Stromal cell of bone marrow (primary cell): ENCODE results near the gene MIGA1.

Experiments
- DNase-seq: peaks from one replicate; pipeline ENCODE4 v3.0.0-alpha.2; 2012; ENCODE audit warnings: low read depth

MIGA1 gene

GRCh38 chr1:77847621-77848080 is 68.2 kb downstream of the MIGA1 start:
- DNase-seq: no peak

- no peak for DNase-seq
Observed at GRCh38 chr1:77850082-77850481, 70.6 kb downstream of the MIGA1 start.

- no peak for DNase-seq
Observed at GRCh38 chr1:77857552-77857951, 78.1 kb downstream of the MIGA1 start.

GRCh38 chr1:77858725-77859124 is 79.3 kb downstream of the MIGA1 start:
- no peak for DNase-seq

GRCh38 chr1:77859248-77859647 is 79.8 kb downstream of the MIGA1 start:
- no peak for DNase-seq

- DNase-seq: no peak
Observed at GRCh38 chr1:77866296-77866695, 86.8 kb downstream of the MIGA1 start.

- no peak for DNase-seq
Observed at GRCh38 chr1:77872645-77873044, 93.2 kb downstream of the MIGA1 start.

- DNase-seq: no peak
Observed at GRCh38 chr1:77873461-77873860, 94.0 kb downstream of the MIGA1 start.

GRCh38 chr1:77874804-77875445 is 95.5 kb downstream of the MIGA1 start:
- no peak for DNase-seq

- DNase-seq: no peak
Observed at GRCh38 chr1:77876884-77877283, 97.4 kb downstream of the MIGA1 start.

- no peak for DNase-seq
Observed at GRCh38 chr1:77881061-77881460, 101.6 kb downstream of the MIGA1 start.

GRCh38 chr1:77882411-77882810 is 103.0 kb downstream of the MIGA1 start:
- DNase-seq: no peak

- peak; percentile 65 for DNase-seq
Observed at GRCh38 chr1:77888081-77888780, 108.8 kb downstream of the MIGA1 start, which contains the start of gene NEXN. Gene NEXN (plus strand): TSS chr1:77888624. CDS start chr1:77916107, 27,483 bp downstream.

GRCh38 chr1:77888781-77889642 is 109.6 kb downstream of the MIGA1 start:
- peak; percentile 28 for DNase-seq

- DNase-seq: no peak
Observed at GRCh38 chr1:77889671-77890070, 110.2 kb downstream of the MIGA1 start.

GRCh38 chr1:77891200-77891599 is 111.8 kb downstream of the MIGA1 start:
- no peak for DNase-seq

- no peak for DNase-seq
Observed at GRCh38 chr1:77899647-77900320, 120.3 kb downstream of the MIGA1 start.

- peak; percentile 33 for DNase-seq
Observed at GRCh38 chr1:77900687-77901293, 121.3 kb downstream of the MIGA1 start.

- no peak for DNase-seq
Observed at GRCh38 chr1:77905603-77906002, 126.2 kb downstream of the MIGA1 start.

- no peak for DNase-seq
Observed at GRCh38 chr1:77906019-77906545, 126.6 kb downstream of the MIGA1 start.

- no peak for DNase-seq
Observed at GRCh38 chr1:77906624-77907023, 127.2 kb downstream of the MIGA1 start.
